Small intestine (tissue), 7 donors: Measurements from ENCODE around the gene WNT10A. TPM values are rescaled to one million over a fixed set of nuclear protein-coding genes. Genes with fewer than 3 reads are reported as not detected.

Experiments used
- DNase-seq, 2 donors: peaks; one replicate each; pipeline versions ENCODE4 v3.0.0 to v3.0.0-alpha.2; 2013
- FAIRE-seq: peaks from 2 replicates; lab custom pipeline; 2012; peaks lifted over from hg19 to GRCh38; lab: Jason Lieb, UNC
- H3K27ac ChIP-seq, 3 donors: one replicate each; pipeline ENCODE4 v1.5.1; 2013; ENCODE audit warnings: low read length in 2 of 3, mild to moderate bottlenecking in 2 of 3, control low read depth in 1 of 3, inconsistent platforms in 1 of 3, low read depth in 1 of 3, moderate library complexity in 1 of 3
- H3K27me3 ChIP-seq, 3 donors: one replicate each; pipeline ENCODE4 v1.6.1; 2013; ENCODE audit warnings: low read length in 3 of 3, inconsistent platforms in 1 of 3; ENCODE audit not compliant: control insufficient read depth in 3 of 3, insufficient read depth in 3 of 3
- H3K36me3 ChIP-seq, 3 donors: one replicate each; pipeline ENCODE4 v1.6.1; 2013; ENCODE audit warnings: low read length in 3 of 3, inconsistent platforms in 1 of 3, low read depth in 1 of 3, mild to moderate bottlenecking in 1 of 3, moderate library complexity in 1 of 3; ENCODE audit not compliant: control insufficient read depth in 3 of 3, insufficient read depth in 2 of 3
- H3K4me1 ChIP-seq, 3 donors: one replicate each; pipeline ENCODE4 v1.6.1; 2013; ENCODE audit warnings: low read length in 2 of 3, inconsistent platforms in 1 of 3, low read depth in 1 of 3, mild to moderate bottlenecking in 1 of 3, moderate library complexity in 1 of 3; ENCODE audit not compliant: control insufficient read depth in 3 of 3, insufficient read depth in 2 of 3
- H3K4me3 ChIP-seq, 3 donors: one replicate each; pipeline ENCODE4 v1.5.1; 2013; ENCODE audit warnings: low read length in 3 of 3, control low read depth in 1 of 3, inconsistent platforms in 1 of 3, low read depth in 1 of 3, mild to moderate bottlenecking in 1 of 3, moderate library complexity in 1 of 3
- H3K9me3 ChIP-seq, 2 donors: one replicate each; pipeline ENCODE4 v1.6.1; 2013; ENCODE audit warnings: low read depth in 1 of 2, low read length in 1 of 2; ENCODE audit not compliant: control insufficient read depth in 2 of 2, insufficient read depth in 1 of 2
- WGBS, 3 donors: extraction: QIAGEN DNeasy Blood & Tissue Kit; methylation state at CpG; one replicate each; pipeline ENCODE4 v1.1.7; 2013; 5-methylcytosine and 5-hydroxymethylcytosine counted together
- polyA plus RNA-seq, 4 donors: library from polyadenylated mRNA; stranded (reverse) in 3 of 4; unstranded in 1 of 4; fragments of 200-250 nt in 3 of 4; fragments of 120-200 nt in 1 of 4; gene quantifications; one replicate each; pipeline versions ENCODE4 v1.2.1 to v1.2.3, GENCODE V29; 2013
- donor health status: healthy with polysubstance abuse.
- donor health status: control.
- donor health status: control.
- donor health status: Bipolar disorder and iron deficiency.
- donor health status: healthy.

The WNT10A gene
- polyA plus RNA-seq, 4 donors = 0.07 to 2.4 (median 0.37) TPM; not detected in 1

DNA sequence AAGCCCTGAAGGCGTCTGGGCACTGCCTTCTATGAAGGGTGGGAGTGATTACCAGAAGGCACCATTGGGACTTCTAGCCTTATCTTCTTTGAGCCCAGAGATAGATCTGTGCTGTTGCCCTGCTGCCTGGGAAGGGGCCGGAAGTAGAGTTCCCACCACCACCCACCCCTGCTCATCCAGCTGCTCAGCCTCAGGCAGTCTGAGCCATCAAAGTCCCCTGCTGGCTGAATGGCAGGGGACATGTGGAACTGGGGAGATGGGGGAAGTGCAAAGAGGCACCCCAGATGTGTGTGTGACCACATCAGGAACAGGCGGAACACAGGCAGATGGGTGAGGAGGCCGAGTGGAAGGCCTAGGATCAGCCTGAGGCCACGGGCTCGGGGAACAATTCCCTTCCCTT lies 3.3 kb upstream of the WNT10A start:
- Histone ChIP-seq H3K4me3 (no peak overlapping the region), H3K4me1 (peaks cover 0 to 10% (median 0%) of the 10 kb centered on the region in 3 donors), H3K9me3 (no peaks in the 10 kb centered on the region), H3K36me3 (no peaks in the 10 kb centered on the region), H3K27me3 (peaks cover 13 to 92% (median 54%) of the 10 kb centered on the region in 3 donors), H3K27ac (no peak overlapping the region)
- WGBS, 3 donors = 63 to 76% (median 71%) methylated on average over 6 of the region's 6 CpGs
- FAIRE-seq (no peak), DNase-seq (no peak)

- H3K4me1 ChIP-seq = peaks cover 0 to 14% (median 0%) of the 10 kb centered on the region in 3 donors
- 21 to 45% (median 45%) methylated on average over 5 of the region's 5 CpGs for WGBS, 3 donors
- no peak for DNase-seq
- H3K27ac ChIP-seq = no peak overlapping the region
- H3K27me3 ChIP-seq = peaks cover 9 to 92% (median 50%) of the 10 kb centered on the region in 3 donors
- H3K4me3 ChIP-seq = no peak overlapping the region
- no peaks in the 10 kb centered on the region for H3K9me3 ChIP-seq
- no peak for FAIRE-seq
- no peaks in the 10 kb centered on the region for H3K36me3 ChIP-seq
Observed at GRCh38 chr2:218877891-218878290, 2.8 kb upstream of the WNT10A start.

- peaks cover 0 to 17% (median 0%) of the 10 kb centered on the region in 3 donors for H3K4me1 ChIP-seq
- H3K36me3 ChIP-seq = no peaks in the 10 kb centered on the region
- H3K27me3 ChIP-seq = peaks cover 4 to 92% (median 44%) of the 10 kb centered on the region in 3 donors
- FAIRE-seq (no peak), DNase-seq (no peak)
- no peaks in the 10 kb centered on the region for H3K9me3 ChIP-seq
- H3K4me3 ChIP-seq = no peak overlapping the region
- peak overlapping the region in 1 of 3 donors; percentile 13 for H3K27ac ChIP-seq
- 64 to 72% (median 67%) methylated on average over 6 of the region's 6 CpGs for WGBS, 3 donors
Observed at GRCh38 chr2:218878486-218878885, 2.2 kb upstream of the WNT10A start.

DNA sequence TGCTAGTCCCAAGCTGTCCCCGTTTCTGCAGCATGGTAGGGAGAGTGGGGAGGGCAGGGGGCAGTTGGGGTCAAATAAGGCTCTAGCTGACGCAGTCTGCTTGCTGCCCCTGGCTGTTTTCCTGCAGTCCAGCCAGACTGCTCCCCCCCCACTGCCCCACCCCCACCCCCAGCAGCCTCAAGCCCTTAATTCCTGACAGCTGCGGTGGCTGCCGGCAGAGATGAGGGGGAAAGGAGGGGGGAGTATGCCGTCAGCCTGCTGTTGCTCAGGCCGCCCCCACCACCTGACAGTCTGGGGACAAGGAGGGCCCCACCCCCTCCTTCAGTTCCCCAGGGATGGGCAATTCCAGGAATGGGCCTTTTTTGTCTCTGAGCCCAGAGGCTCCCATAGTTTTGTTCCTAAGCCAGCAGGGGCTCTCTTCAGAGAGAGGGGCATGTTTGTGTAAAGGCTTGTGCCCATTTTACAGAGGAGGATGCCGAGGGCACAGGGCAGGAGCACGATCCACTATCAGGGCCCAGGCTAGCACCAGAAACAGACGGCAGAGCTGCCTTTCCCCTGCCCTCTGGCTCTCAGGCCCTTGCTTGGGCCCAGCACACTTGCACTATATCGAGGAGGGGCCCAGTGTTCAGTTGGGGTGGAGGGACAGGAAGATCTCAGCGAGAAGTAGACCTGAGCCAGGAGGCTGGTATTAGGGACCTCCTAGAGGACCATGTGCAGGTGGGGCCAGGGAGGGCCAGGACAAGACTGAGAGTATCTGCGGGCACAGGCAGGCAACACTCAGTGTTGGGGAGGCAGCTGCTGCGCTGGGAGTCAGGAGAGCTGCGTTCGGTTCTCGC lies 1.5 kb upstream of the WNT10A start:
- WGBS, 3 donors = 31 to 33% (median 32%) methylated on average over 12 to 16 of the region's 16 CpGs
- Histone ChIP-seq H3K4me1 (peaks cover 0 to 17% (median 2%) of the 10 kb centered on the region in 3 donors), H3K27me3 (peaks cover 0 to 89% (median 38%) of the 10 kb centered on the region in 3 donors), H3K4me3 (no peak overlapping the region), H3K27ac (peak overlapping the region in 1 of 3 donors; percentile 52), H3K36me3 (no peaks in the 10 kb centered on the region), H3K9me3 (no peaks in the 10 kb centered on the region)
- DNase-seq = no peak
- no peak for FAIRE-seq

DNA sequence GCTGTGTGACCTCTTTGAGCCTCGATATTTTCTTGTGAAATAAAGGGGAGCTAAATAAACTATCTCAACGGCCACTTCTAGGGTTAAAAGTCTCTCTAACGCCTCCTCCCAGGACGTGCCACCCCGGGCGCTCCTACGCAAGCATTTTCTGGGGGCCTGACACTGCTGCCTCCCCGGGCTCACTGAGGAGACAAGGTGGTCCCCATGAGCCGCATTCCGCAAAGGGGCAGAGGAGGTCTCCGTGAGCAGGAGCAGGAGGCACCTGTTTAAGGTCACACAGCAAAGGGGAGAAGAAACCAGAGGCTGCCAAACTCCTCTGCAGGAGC lies 913 bp upstream of the WNT10A start:
- DNase-seq (no peak), FAIRE-seq (no peak)
- Histone ChIP-seq H3K27ac (peak overlapping the region in 1 of 3 donors; percentile 52), H3K36me3 (no peaks in the 10 kb centered on the region), H3K9me3 (no peaks in the 10 kb centered on the region), H3K4me1 (peaks cover 0 to 17% (median 2%) of the 10 kb centered on the region in 3 donors), H3K27me3 (peaks cover 0 to 89% (median 33%) of the 10 kb centered on the region in 3 donors), H3K4me3 (no peak overlapping the region)
- 10 to 12% (median 11%) methylated on average over 11 of the region's 11 CpGs for WGBS, 3 donors

- WGBS, 3 donors = 12 to 31% (median 26%) methylated on average over 8 to 24 of the region's 24 CpGs
- no peak overlapping the region for H3K27ac ChIP-seq
- FAIRE-seq (no peak), DNase-seq (no peak)
- H3K4me1 ChIP-seq = peaks cover 0 to 17% (median 2%) of the 10 kb centered on the region in 3 donors
- H3K36me3 ChIP-seq = no peaks in the 10 kb centered on the region
- peak overlapping the region in 1 of 3 donors; percentile 39 for H3K4me3 ChIP-seq
- peaks cover 0 to 91% (median 31%) of the 10 kb centered on the region in 3 donors for H3K27me3 ChIP-seq
- no peaks in the 10 kb centered on the region for H3K9me3 ChIP-seq
Observed at GRCh38 chr2:218880859-218881594, 375 bp downstream of the WNT10A start.

GRCh38 chr2:218881744-218882460 lies 1.2 kb downstream of the WNT10A start:
- Histone ChIP-seq H3K4me3 (no peak overlapping the region), H3K27ac (no peak overlapping the region), H3K36me3 (no peaks in the 10 kb centered on the region), H3K9me3 (no peaks in the 10 kb centered on the region), H3K4me1 (peaks cover 0 to 17% (median 2%) of the 10 kb centered on the region in 3 donors), H3K27me3 (peaks cover 0 to 92% (median 29%) of the 10 kb centered on the region in 3 donors)
- no peak for DNase-seq
- WGBS, 3 donors = 78 to 88% (median 82%) methylated on average over 13 of the region's 13 CpGs
- FAIRE-seq = no peak

DNA sequence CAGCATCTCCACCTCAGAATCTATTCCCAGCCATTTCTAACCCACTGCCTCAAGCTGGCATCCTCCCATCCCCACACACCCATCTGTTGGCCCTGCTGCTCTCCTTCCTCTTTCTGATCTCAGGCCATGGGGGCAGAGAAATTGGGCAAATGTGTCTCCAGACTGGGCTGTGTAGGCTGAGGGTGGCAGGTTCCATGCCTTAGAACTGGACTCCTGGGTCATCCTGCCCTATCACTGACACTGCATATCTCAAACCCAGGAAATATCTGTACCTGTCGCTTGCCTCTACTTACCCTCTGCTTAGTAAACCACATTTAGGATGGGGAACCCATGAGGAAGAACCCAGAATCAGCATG lies 1.8 kb downstream of the WNT10A start:
- FAIRE-seq = no peak
- Histone ChIP-seq H3K27me3 (peaks cover 0 to 92% (median 26%) of the 10 kb centered on the region in 3 donors), H3K4me3 (no peak overlapping the region), H3K36me3 (no peaks in the 10 kb centered on the region), H3K9me3 (no peaks in the 10 kb centered on the region), H3K27ac (no peak overlapping the region), H3K4me1 (peaks cover 0 to 17% (median 2%) of the 10 kb centered on the region in 3 donors)
- no peak for DNase-seq
- WGBS, 3 donors = 81 to 100% (median 94%) methylated on average over 1 of the region's 1 CpG
